Lower leg skin (tissue), 4 donors: ENCODE results near the gene FBN1. TPM values are rescaled to one million over a fixed set of nuclear protein-coding genes. Genes with fewer than 3 reads are reported as not detected.

Experiments
- DNase-seq, 2 donors: peaks; one replicate each; pipeline ENCODE4 v3.0.0-alpha.2; 2019; ENCODE audit warnings: low spot score in 2 of 2
- H3K4me3 ChIP-seq: fragments of 200-600 bp; sonication (generic); 2 replicates; pipeline ENCODE4 v1.5.1; 2017; ENCODE audit warnings: mild to moderate bottlenecking, low read depth; ENCODE audit not compliant: poor library complexity, severe bottlenecking
- CTCF ChIP-seq, 3 donors: fragments of 450-650 bp; IDR thresholded peaks; one replicate each; pipeline ENCODE4 v1.5.1; 2016; ENCODE audit warnings: antibody characterized with exemption in 3 of 3, mild to moderate bottlenecking in 3 of 3, moderate library complexity in 2 of 3
- POLR2A ChIP-seq, 2 donors: fragments of 450-650 bp; IDR thresholded peaks; one replicate each; pipeline ENCODE4 v1.6.1; 2016 to 2017; ENCODE audit warnings: antibody characterized with exemption in 2 of 2, mild to moderate bottlenecking in 1 of 2, moderate library complexity in 1 of 2
- WGBS, 2 donors: methylation state at CpG; one replicate each; pipeline ENCODE4 v1.1.5; 2018; 5-methylcytosine and 5-hydroxymethylcytosine counted together
- intact Hi-C: fragments of 100-400 bp; cut with DNase I; formaldehyde crosslinking; loops from one replicate; pipeline ENCODE4 v1.15.0; 2023; ENCODE audit warnings: low total_unique reads
- total RNA-seq, 4 donors: library from RNA; depleted of rRNA; stranded (reverse); fragments of >200 nt; gene quantifications; one replicate each; pipeline ENCODE4 v1.1.0, GENCODE V29; 2016

The FBN1 gene
- total RNA-seq, 4 donors from 2014 or later, result 15.0 to 59.3 (median 24.0) TPM

- TF ChIP-seq POLR2A (IDR thresholded peaks at IDR 0.05), result no peak
- no peak for TF ChIP-seq CTCF (IDR thresholded peaks at IDR 0.05)
- H3K4me3 ChIP-seq, result no peak overlapping the region
- intact Hi-C loops, result no loop called here
- no peak for DNase-seq
- whole genome bisulfite sequencing, 2 donors, result 84 to 86% methylated on average over 6 of the region's 6 CpGs
These were observed 60.5 kb downstream of the FBN1 start for GRCh38 chr15:48584812-48585563.

GRCh38 chr15:48584090-48584811, 61.3 kb downstream of the FBN1 start:
- TF ChIP-seq POLR2A (IDR thresholded peaks at IDR 0.05) (no peak), CTCF (IDR thresholded peaks at IDR 0.05) (no peak)
- WGBS, 2 donors, result 43 to 56% methylated on average over 5 of the region's 5 CpGs

GRCh38 chr15:48582452-48583247, 62.9 kb downstream of the FBN1 start:
- no peak overlapping the region for H3K4me3 ChIP-seq
- 56% methylated on average over 11 of the region's 11 CpGs for WGBS, 2 donors
- DNase-seq, result peak in 1 of 2 donors; percentile 65
- intact Hi-C loops, result no loop called here
- TF ChIP-seq CTCF (IDR thresholded peaks at IDR 0.05) (no peak), POLR2A (IDR thresholded peaks at IDR 0.05) (no peak)

More at GRCh38 chr15:48584090-48584811, 61.3 kb downstream of the FBN1 start:
- DNase-seq, result no peak
- intact Hi-C loops, result no loop called here
- H3K4me3 ChIP-seq, result no peak overlapping the region

GRCh38 chr15:48581219-48581618, 64.3 kb downstream of the FBN1 start:
- intact Hi-C loops, result no loop called here
- no peak overlapping the region for H3K4me3 ChIP-seq
- 67 to 68% methylated on average over 4 of the region's 4 CpGs for WGBS, 2 donors
- TF ChIP-seq POLR2A (IDR thresholded peaks at IDR 0.05), result no peak
- TF ChIP-seq CTCF (IDR thresholded peaks at IDR 0.05), result no peak
- no peak for DNase-seq

- DNase-seq, result no peak
- TF ChIP-seq POLR2A (IDR thresholded peaks at IDR 0.05) (no peak), CTCF (IDR thresholded peaks at IDR 0.05) (no peak)
- 76 to 78% methylated on average over 2 of the region's 2 CpGs for WGBS, 2 donors
- no peak overlapping the region for H3K4me3 ChIP-seq
- intact Hi-C loops, result no loop called here
These were observed 64.8 kb downstream of the FBN1 start for GRCh38 chr15:48580736-48581135.
